ENCODE results near the gene RNF130. TPM values are rescaled to one million over a fixed set of nuclear protein-coding genes. Genes with fewer than 3 reads are reported as not detected.

RNF130 gene
- total and polyA plus RNA-seq, 7 experiments from 2014 or later, result 3.6 to 76.3 (median 21.0) TPM

GRCh38 chr5:179907556-179908324, 163.8 kb downstream of the RNF130 start, which contains the start of gene TBC1D9B:
Gene TBC1D9B, minus strand, starts transcription at chr5:179907897. Its CDS starts 76 bp downstream, at chr5:179907821.
- Mint-ChIP-seq H3K27me3 (no peaks in the 10 kb centered on the region), H3K27ac (peak within 1 kb of the TSS; percentile 42 to 91 (median 85)), H3K9me3 (no peaks in the 10 kb centered on the region), H3K4me3 (peak within 1 kb of the TSS; percentile 78 to 92 (median 90)), H3K36me3 (peaks cover 0 to 11% (median 6%) of the 10 kb centered on the region in 5 donors), H3K4me1 (peaks cover 7 to 40% (median 23%) of the 10 kb centered on the region in 7 donors)
- ATAC-seq (peak; percentile 95), DNase-seq (peak; percentile 68 to 81 (median 73))
- Histone ChIP-seq H3K36me3 (ENCODE audit: control insufficient read depth in 2 of 3, insufficient read depth in 3 of 3, low read length in 3 of 3) (peaks cover 0 to 14% (median 4%) of the 10 kb centered on the region in 3 experiments), H3K27ac (ENCODE audit: low read depth, low read length) (peak within 1 kb of the TSS; percentile 56), H3K4me1 (ENCODE audit: control insufficient read depth in 2 of 2, insufficient read depth in 2 of 2, low read length in 2 of 2) (peaks cover 13 to 14% of the 10 kb centered on the region in 2 donors), H3K9me3 (ENCODE audit: control insufficient read depth in 2 of 3, low read length in 3 of 3) (no peaks in the 10 kb centered on the region), H3K4me3 (ENCODE audit: low read length) (peak within 1 kb of the TSS; percentile 64), H3K27me3 (ENCODE audit: control insufficient read depth in 2 of 2, insufficient read depth in 2 of 2, low read length in 2 of 2) (no peaks in the 10 kb centered on the region)
- CTCF ChIA-PET, result interaction anchor here (0.6 to 1.5 kb wide), 6 partner anchors 34 to 1289 kb away, joined by 3 to 10 read pairs (median 3); no protein-coding TSS in a partner anchor
- intact Hi-C loops (cut with micrococcal nuclease), result loop anchor here (1.0 to 5.0 kb wide), 15 partner anchors 49 to 355 kb away; partner anchors contain the start of genes MRNIP (in 2 of the 2), RNF130 (in 2 of the 2), RUFY1 (in 2 of the 2) and CANX (in 1 of the 2)
- POLR2A ChIA-PET, result interaction anchor here (0.5 to 1.5 kb wide), 6 partner anchors 105 to 331 kb away, joined by 3 to 4 read pairs (median 3); partner anchors contain the start of gene MAML1

- H3K27me3 ChIP-seq (ENCODE audit: control insufficient read depth in 2 of 2, insufficient read depth in 2 of 2, low read length in 2 of 2), result no peaks in the 10 kb centered on the region
- no peaks in the 10 kb centered on the region for H3K9me3 ChIP-seq (ENCODE audit: control insufficient read depth in 2 of 3, low read length in 3 of 3)
- peak overlapping the region; percentile 54 for H3K27ac ChIP-seq (ENCODE audit: low read depth, low read length)
- peak in 6 of 9 donors; percentile 21 to 37 (median 34) for DNase-seq
- ChIA-PET CTCF (interaction anchor here (0.6 to 1.3 kb wide), 6 partner anchors 35 to 179 kb away, joined by 3 to 6 read pairs (median 3); no protein-coding TSS in a partner anchor), POLR2A (interaction anchor here (0.5 to 1.5 kb wide), 11 partner anchors 11 to 331 kb away, joined by 3 to 6 read pairs (median 3); partner anchors contain the start of genes MAML1, MRNIP and SQSTM1)
- Mint-ChIP-seq H3K9me3 (no peaks in the 10 kb centered on the region), H3K4me3 (peak overlapping the region; percentile 78 to 92 (median 90)), H3K36me3 (peaks cover 0 to 11% (median 8%) of the 10 kb centered on the region in 5 donors), H3K4me1 (peaks cover 7 to 40% (median 25%) of the 10 kb centered on the region in 7 donors), H3K27me3 (no peaks in the 10 kb centered on the region), H3K27ac (peak overlapping the region in 8 of 9 donors; percentile 59 to 91 (median 84))
- peak; percentile 12 for ATAC-seq
- peaks cover 0 to 22% (median 4%) of the 10 kb centered on the region in 3 experiments for H3K36me3 ChIP-seq (ENCODE audit: control insufficient read depth in 2 of 3, insufficient read depth in 3 of 3, low read length in 3 of 3)
- peak overlapping the region; percentile 48 for H3K4me3 ChIP-seq (ENCODE audit: low read length)
- intact Hi-C loops (cut with micrococcal nuclease), result loop anchor here (1.0 to 5.0 kb wide), 13 partner anchors 49 to 355 kb away; partner anchors contain the start of genes RNF130 (in 2 of the 2), RUFY1 (in 2 of the 2), CANX (in 1 of the 2) and HNRNPH1 (in 1 of the 2)
- peaks cover 13 to 14% of the 10 kb centered on the region in 2 donors for H3K4me1 ChIP-seq (ENCODE audit: control insufficient read depth in 2 of 2, insufficient read depth in 2 of 2, low read length in 2 of 2)
Measured at GRCh38 chr5:179906795-179907555, 164.6 kb downstream of the RNF130 start.

- no peaks in the 10 kb centered on the region for H3K9me3 Mint-ChIP-seq
- H3K27me3 ChIP-seq (ENCODE audit: control insufficient read depth in 2 of 2, insufficient read depth in 2 of 2, low read length in 2 of 2), result no peaks in the 10 kb centered on the region
- peaks cover 0 to 11% (median 9%) of the 10 kb centered on the region in 5 donors for H3K36me3 Mint-ChIP-seq
- peaks cover 7 to 40% (median 26%) of the 10 kb centered on the region in 7 donors for H3K4me1 Mint-ChIP-seq
- peaks cover 0 to 24% (median 4%) of the 10 kb centered on the region in 3 experiments for H3K36me3 ChIP-seq (ENCODE audit: control insufficient read depth in 2 of 3, insufficient read depth in 3 of 3, low read length in 3 of 3)
- DNase-seq (peak in 1 of 9 donors; percentile 3), ATAC-seq (no peak)
- H3K27me3 Mint-ChIP-seq, result no peaks in the 10 kb centered on the region
- no peak overlapping the region for H3K27ac ChIP-seq (ENCODE audit: low read depth, low read length)
- peak overlapping the region; percentile 48 for H3K4me3 ChIP-seq (ENCODE audit: low read length)
- H3K4me3 Mint-ChIP-seq, result peak overlapping the region; percentile 78 to 92 (median 90)
- CTCF ChIA-PET, result interaction anchor here (0.9 to 1.3 kb wide), 4 partner anchors 103 to 170 kb away, joined by 3 to 6 read pairs (median 3); no protein-coding TSS in a partner anchor
- POLR2A ChIA-PET, result interaction anchor here (0.7 to 1.1 kb wide), 5 partner anchors 11 to 203 kb away, joined by 3 to 4 read pairs (median 3); partner anchors contain the start of gene MRNIP
- no peaks in the 10 kb centered on the region for H3K9me3 ChIP-seq (ENCODE audit: control insufficient read depth in 2 of 3, low read length in 3 of 3)
- peaks cover 13 to 14% of the 10 kb centered on the region in 2 donors for H3K4me1 ChIP-seq (ENCODE audit: control insufficient read depth in 2 of 2, insufficient read depth in 2 of 2, low read length in 2 of 2)
- intact Hi-C loops (cut with micrococcal nuclease), result loop anchor here (2.0 to 5.0 kb wide), 7 partner anchors 84 to 354 kb away; partner anchors contain the start of genes RNF130 (in 2 of the 2), RUFY1 (in 2 of the 2), CANX (in 1 of the 2) and HNRNPH1 (in 1 of the 2)
- peak overlapping the region in 8 of 9 donors; percentile 15 to 85 (median 74) for H3K27ac Mint-ChIP-seq
Measured at GRCh38 chr5:179906294-179906794, 165.2 kb downstream of the RNF130 start.

GRCh38 chr5:179905161-179905560, 166.4 kb downstream of the RNF130 start:
- Mint-ChIP-seq H3K4me1 (peaks cover 7 to 40% (median 26%) of the 10 kb centered on the region in 7 donors), H3K27ac (no peak overlapping the region), H3K27me3 (no peaks in the 10 kb centered on the region), H3K4me3 (peak overlapping the region in 1 of 10 donors; percentile 16), H3K9me3 (no peaks in the 10 kb centered on the region), H3K36me3 (peaks cover 0 to 11% (median 9%) of the 10 kb centered on the region in 5 donors)
- ChIA-PET CTCF (interaction anchor here (1.5 kb wide), 1 partner anchor 103 kb away, joined by 3 read pairs; no protein-coding TSS in a partner anchor), POLR2A (no interaction called here)
- no peak overlapping the region for H3K4me3 ChIP-seq (ENCODE audit: low read length)
- H3K9me3 ChIP-seq (ENCODE audit: control insufficient read depth in 2 of 3, low read length in 3 of 3), result no peaks in the 10 kb centered on the region
- ATAC-seq (no peak), DNase-seq (no peak)
- H3K27me3 ChIP-seq (ENCODE audit: control insufficient read depth in 2 of 2, insufficient read depth in 2 of 2, low read length in 2 of 2), result no peaks in the 10 kb centered on the region
- intact Hi-C loops (cut with micrococcal nuclease), result loop anchor here (5.0 kb wide), 6 partner anchors 83 to 353 kb away; partner anchors contain the start of genes RNF130 (in 2 of the 2), RUFY1 (in 2 of the 2), CANX (in 1 of the 2) and HNRNPH1 (in 1 of the 2)
- H3K36me3 ChIP-seq (ENCODE audit: control insufficient read depth in 2 of 3, insufficient read depth in 3 of 3, low read length in 3 of 3), result peaks cover 0 to 32% (median 4%) of the 10 kb centered on the region in 3 experiments
- peaks cover 13 to 14% of the 10 kb centered on the region in 2 donors for H3K4me1 ChIP-seq (ENCODE audit: control insufficient read depth in 2 of 2, insufficient read depth in 2 of 2, low read length in 2 of 2)
- no peak overlapping the region for H3K27ac ChIP-seq (ENCODE audit: low read depth, low read length)
